WTC11 (cell line): ENCODE results near the gene GPRC5C.

Experiments used
- AFF4 ChIP-seq: sonication (generic); formaldehyde crosslinking; IDR thresholded peaks from 2 replicates; pipeline ENCODE4 v1.8.1; 2023; ENCODE audit warnings: mild to moderate bottlenecking, missing genetic modification reagents, borderline replicate concordance
- TCF7 ChIP-seq: sonication (generic); formaldehyde crosslinking; IDR thresholded peaks from 2 replicates; pipeline ENCODE4 v1.8.0; 2022; ENCODE audit warnings: mild to moderate bottlenecking, low read depth, missing genetic modification reagents, moderate library complexity
- ZNF263 ChIP-seq: sonication (generic); formaldehyde crosslinking; IDR thresholded peaks from 2 replicates; pipeline ENCODE4 v1.8.1; 2022; ENCODE audit warnings: low read depth, mild to moderate bottlenecking, moderate library complexity, missing genetic modification reagents
- TF ChIP-seq, protein P1 (sequence below): fragments of 200-600 bp; IDR thresholded peaks from 2 replicates; pipeline ENCODE4 v1.8.0; 2022; ENCODE audit warnings: antibody characterized with exemption
- TF ChIP-seq, protein P2 (sequence below): sonication (generic); formaldehyde crosslinking; IDR thresholded peaks from 2 replicates; pipeline ENCODE4 v1.8.0; 2023; ENCODE audit warnings: missing genetic modification reagents

GRCh38 chr17:74386386-74386785 is 45.5 kb upstream of the GPRC5C start:
- TF ChIP-seq, protein P1, sequence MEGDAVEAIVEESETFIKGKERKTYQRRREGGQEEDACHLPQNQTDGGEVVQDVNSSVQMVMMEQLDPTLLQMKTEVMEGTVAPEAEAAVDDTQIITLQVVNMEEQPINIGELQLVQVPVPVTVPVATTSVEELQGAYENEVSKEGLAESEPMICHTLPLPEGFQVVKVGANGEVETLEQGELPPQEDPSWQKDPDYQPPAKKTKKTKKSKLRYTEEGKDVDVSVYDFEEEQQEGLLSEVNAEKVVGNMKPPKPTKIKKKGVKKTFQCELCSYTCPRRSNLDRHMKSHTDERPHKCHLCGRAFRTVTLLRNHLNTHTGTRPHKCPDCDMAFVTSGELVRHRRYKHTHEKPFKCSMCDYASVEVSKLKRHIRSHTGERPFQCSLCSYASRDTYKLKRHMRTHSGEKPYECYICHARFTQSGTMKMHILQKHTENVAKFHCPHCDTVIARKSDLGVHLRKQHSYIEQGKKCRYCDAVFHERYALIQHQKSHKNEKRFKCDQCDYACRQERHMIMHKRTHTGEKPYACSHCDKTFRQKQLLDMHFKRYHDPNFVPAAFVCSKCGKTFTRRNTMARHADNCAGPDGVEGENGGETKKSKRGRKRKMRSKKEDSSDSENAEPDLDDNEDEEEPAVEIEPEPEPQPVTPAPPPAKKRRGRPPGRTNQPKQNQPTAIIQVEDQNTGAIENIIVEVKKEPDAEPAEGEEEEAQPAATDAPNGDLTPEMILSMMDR = no peak
- TF ChIP-seq, protein P2, sequence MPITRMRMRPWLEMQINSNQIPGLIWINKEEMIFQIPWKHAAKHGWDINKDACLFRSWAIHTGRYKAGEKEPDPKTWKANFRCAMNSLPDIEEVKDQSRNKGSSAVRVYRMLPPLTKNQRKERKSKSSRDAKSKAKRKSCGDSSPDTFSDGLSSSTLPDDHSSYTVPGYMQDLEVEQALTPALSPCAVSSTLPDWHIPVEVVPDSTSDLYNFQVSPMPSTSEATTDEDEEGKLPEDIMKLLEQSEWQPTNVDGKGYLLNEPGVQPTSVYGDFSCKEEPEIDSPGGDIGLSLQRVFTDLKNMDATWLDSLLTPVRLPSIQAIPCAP = no peak
- TF ChIP-seq AFF4 (CRISPR knock-in tag) = no peak
- TF ChIP-seq TCF7 (CRISPR knock-in tag) = no peak
- TF ChIP-seq ZNF263 = no peak
